Neural progenitor cell (in vitro differentiated cells): ENCODE results near the gene NAP1L4. TPM values are rescaled to one million over a fixed set of nuclear protein-coding genes. Genes with fewer than 3 reads are reported as not detected.

Source experiments
- DNase-seq: peaks from one replicate; pipeline ENCODE4 v3.0.0-alpha.2; 2016; ENCODE audit warnings: low spot score
- H2AFZ ChIP-seq: fragments of 200-600 bp; sonication (generic); replicated peaks from 2 replicates; pipeline ENCODE4 v1.6.1; 2016; ENCODE audit warnings: antibody characterized with exemption
- H3F3A ChIP-seq: fragments of 200-600 bp; sonication (generic); 2 replicates; pipeline ENCODE4 v1.6.1; 2016; ENCODE audit warnings: antibody characterized with exemption, low read depth
- H3K27ac ChIP-seq: fragments of 200-600 bp; sonication (generic); 2 replicates; pipeline ENCODE4 v1.5.1; 2016; ENCODE audit warnings: mild to moderate bottlenecking
- H3K27me3 ChIP-seq: fragments of 200-600 bp; sonication (generic); 2 replicates; pipeline ENCODE4 v1.6.1; 2016; ENCODE audit warnings: mild to moderate bottlenecking, moderate library complexity
- H3K36me3 ChIP-seq: fragments of 200-600 bp; sonication (generic); 2 replicates; pipeline ENCODE4 v1.5.1; 2016
- H3K4me1 ChIP-seq: fragments of 200-600 bp; sonication (generic); 2 replicates; pipeline ENCODE4 v1.6.1; 2016; ENCODE audit warnings: mixed run types
- H3K4me2 ChIP-seq: fragments of 200-600 bp; sonication (generic); 2 replicates; pipeline ENCODE4 v1.6.1; 2016
- H3K4me3 ChIP-seq: fragments of 200-600 bp; sonication (generic); 2 replicates; pipeline ENCODE4 v1.5.1; 2016
- H3K79me2 ChIP-seq: fragments of 200-600 bp; sonication (generic); 2 replicates; pipeline ENCODE4 v1.6.1; 2016; ENCODE audit warnings: low read depth
- H3K9ac ChIP-seq: fragments of 200-600 bp; sonication (generic); 2 replicates; pipeline ENCODE4 v1.6.1; 2016
- H3K9me3 ChIP-seq: fragments of 200-600 bp; sonication (generic); 2 replicates; pipeline ENCODE4 v1.5.1; 2016; ENCODE audit warnings: low read depth
- H4K20me1 ChIP-seq: fragments of 200-600 bp; sonication (generic); 2 replicates; pipeline ENCODE4 v1.6.1; 2016; ENCODE audit warnings: low read depth
- H3K27ac Mint-ChIP-seq: 3 replicates; pipeline ENCODE4 v1.8.0; 2021; ENCODE audit warnings: mixed read lengths
- H3K27me3 Mint-ChIP-seq: 2 replicates; pipeline ENCODE4 v1.8.0; 2022; ENCODE audit warnings: low read depth, mild to moderate bottlenecking, inconsistent platforms, moderate library complexity, mixed read lengths; ENCODE audit not compliant: insufficient read depth
- H3K36me3 Mint-ChIP-seq: 3 replicates; pipeline ENCODE4 v1.8.0; 2021; ENCODE audit warnings: mixed read lengths
- H3K4me1 Mint-ChIP-seq: 3 replicates; pipeline ENCODE4 v1.8.0; 2021; ENCODE audit warnings: mixed read lengths
- H3K4me3 Mint-ChIP-seq: 3 replicates; pipeline ENCODE4 v1.8.0; 2021; ENCODE audit warnings: mild to moderate bottlenecking, moderate library complexity, mixed read lengths
- H3K9me3 Mint-ChIP-seq: 3 replicates; pipeline ENCODE4 v1.8.0; 2020; ENCODE audit warnings: mixed read lengths
- CTCF ChIP-seq: fragments of 200-600 bp; sonication (generic); IDR thresholded peaks from 2 replicates; pipeline ENCODE4 v1.5.1; 2017; ENCODE audit warnings: antibody characterized with exemption, mild to moderate bottlenecking
- EZH2 ChIP-seq: fragments of 200-600 bp; sonication (generic); IDR thresholded peaks from 2 replicates; pipeline ENCODE4 v1.6.1; 2017; ENCODE audit warnings: antibody characterized with exemption, mild to moderate bottlenecking, moderate library complexity
- EZH2phosphoT487 ChIP-seq: fragments of 200-600 bp; sonication (generic); IDR thresholded peaks from 2 replicates; pipeline ENCODE4 v1.6.1; 2017; ENCODE audit warnings: antibody characterized with exemption
- total RNA-seq: library from RNA; depleted of rRNA; stranded (reverse); fragments of >200 nt; gene quantifications from 2 replicates; pipeline ENCODE4 v1.2.3, GENCODE V29; 2015; ENCODE audit warnings: low replicate concordance

The NAP1L4 gene
- total RNA-seq, 1 donor from 2014 or later, result 191 TPM

- Histone ChIP-seq H3K4me2 (no peak overlapping the region), H3K36me3 (peaks cover 19% of the 10 kb centered on the region), H3K9me3 (no peaks in the 10 kb centered on the region), H3K4me3 (no peak overlapping the region), H3K9ac (no peak overlapping the region), H3K27ac (no peak overlapping the region), H3F3A (no peaks in the 10 kb centered on the region), H3K4me1 (peaks cover 15% of the 10 kb centered on the region), H3K79me2 (peaks cover 13% of the 10 kb centered on the region), H3K27me3 (no peaks in the 10 kb centered on the region), H4K20me1 (peaks cover 41% of the 10 kb centered on the region), H2AFZ (no peak overlapping the region)
- no peak for DNase-seq
- Mint-ChIP-seq H3K4me1 (peaks cover 10% of the 10 kb centered on the region), H3K36me3 (peaks cover 54% of the 10 kb centered on the region), H3K27me3 (peaks cover 5% of the 10 kb centered on the region), H3K9me3 (no peaks in the 10 kb centered on the region), H3K27ac (no peak overlapping the region), H3K4me3 (no peak overlapping the region)
- no peak for TF ChIP-seq EZH2
- TF ChIP-seq CTCF, result no peak
- TF ChIP-seq EZH2phosphoT487, result no peak
Observed at GRCh38 chr11:2954263-2954662, 37.9 kb downstream of the NAP1L4 start.

- peaks cover 5% of the 10 kb centered on the region for H3K27me3 Mint-ChIP-seq
- Histone ChIP-seq H3K4me1 (peaks cover 11% of the 10 kb centered on the region), H4K20me1 (peaks cover 54% of the 10 kb centered on the region), H3K4me3 (no peak overlapping the region), H3K27ac (no peak overlapping the region), H3K79me2 (peaks cover 11% of the 10 kb centered on the region), H2AFZ (no peak overlapping the region), H3K9ac (no peak overlapping the region), H3F3A (no peaks in the 10 kb centered on the region), H3K9me3 (no peaks in the 10 kb centered on the region), H3K4me2 (no peak overlapping the region), H3K36me3 (peaks cover 16% of the 10 kb centered on the region), H3K27me3 (no peaks in the 10 kb centered on the region)
- peaks cover 60% of the 10 kb centered on the region for H3K36me3 Mint-ChIP-seq
- H3K9me3 Mint-ChIP-seq, result no peaks in the 10 kb centered on the region
- H3K4me3 Mint-ChIP-seq, result no peak overlapping the region
- TF ChIP-seq EZH2phosphoT487, result no peak
- peaks cover 10% of the 10 kb centered on the region for H3K4me1 Mint-ChIP-seq
- DNase-seq, result no peak
- H3K27ac Mint-ChIP-seq, result no peak overlapping the region
Observed at GRCh38 chr11:2952290-2952689, 39.8 kb downstream of the NAP1L4 start.

- Mint-ChIP-seq H3K27me3 (peaks cover 5% of the 10 kb centered on the region), H3K9me3 (no peaks in the 10 kb centered on the region), H3K27ac (no peak overlapping the region), H3K4me1 (peaks cover 8% of the 10 kb centered on the region), H3K4me3 (no peak overlapping the region), H3K36me3 (peaks cover 62% of the 10 kb centered on the region)
- Histone ChIP-seq H4K20me1 (peaks cover 54% of the 10 kb centered on the region), H3K9ac (no peak overlapping the region), H3K79me2 (peaks cover 3% of the 10 kb centered on the region), H3K4me3 (no peak overlapping the region), H3K27me3 (no peaks in the 10 kb centered on the region), H2AFZ (no peak overlapping the region), H3K36me3 (peaks cover 11% of the 10 kb centered on the region), H3K27ac (no peak overlapping the region), H3K4me1 (peaks cover 3% of the 10 kb centered on the region), H3K9me3 (no peaks in the 10 kb centered on the region), H3F3A (peaks cover 5% of the 10 kb centered on the region), H3K4me2 (no peak overlapping the region)
- no peak for DNase-seq
- TF ChIP-seq EZH2phosphoT487 (no peak), CTCF (no peak), EZH2 (no peak)
Observed at GRCh38 chr11:2951231-2952110, 40.7 kb downstream of the NAP1L4 start.

GRCh38 chr11:2950825-2951224 lies 41.3 kb downstream of the NAP1L4 start:
- Histone ChIP-seq H4K20me1 (peaks cover 55% of the 10 kb centered on the region), H3K9ac (no peak overlapping the region), H3K4me2 (no peak overlapping the region), H3F3A (peaks cover 11% of the 10 kb centered on the region), H2AFZ (no peak overlapping the region), H3K79me2 (no peaks in the 10 kb centered on the region), H3K27me3 (no peaks in the 10 kb centered on the region), H3K27ac (no peak overlapping the region), H3K9me3 (no peaks in the 10 kb centered on the region), H3K36me3 (peaks cover 11% of the 10 kb centered on the region), H3K4me3 (no peak overlapping the region), H3K4me1 (peaks cover 6% of the 10 kb centered on the region)
- DNase-seq, result no peak
- peaks cover 11% of the 10 kb centered on the region for H3K4me1 Mint-ChIP-seq
- no peak overlapping the region for H3K27ac Mint-ChIP-seq
- TF ChIP-seq EZH2, result no peak
- peaks cover 60% of the 10 kb centered on the region for H3K36me3 Mint-ChIP-seq
- H3K4me3 Mint-ChIP-seq, result no peak overlapping the region
- H3K27me3 Mint-ChIP-seq, result peaks cover 5% of the 10 kb centered on the region
- H3K9me3 Mint-ChIP-seq, result no peaks in the 10 kb centered on the region
